Prostate gland (tissue), 2 donors: ENCODE measurements around the gene SNAPC4.

Experiments used
- CTCF ChIP-seq, 4 experiments: fragments of 200-600 bp in 2 of 4; fragments of 450-650 bp in 2 of 4; sonication (generic) in 2 of 4; IDR thresholded peaks; 1 replicate in 3 of 4; 2 replicates in 1 of 4; pipeline ENCODE4 v1.5.1; 2016 to 2019; ENCODE audit warnings: antibody characterized with exemption in 4 of 4, mild to moderate bottlenecking in 2 of 4, moderate library complexity in 2 of 4
- POLR2A ChIP-seq: fragments of 450-650 bp; IDR thresholded peaks from one replicate; pipeline ENCODE4 v1.6.1; 2016; ENCODE audit warnings: antibody characterized with exemption, mild to moderate bottlenecking
- POLR2AphosphoS5 ChIP-seq: sonication (generic); formaldehyde crosslinking; IDR thresholded peaks from one replicate; pipeline ENCODE4 v1.6.1; 2017; ENCODE audit warnings: antibody characterized with exemption

GRCh38 chr9:136401173-136401922, 1.4 kb upstream of the SNAPC4 start:
- TF ChIP-seq POLR2A (no peak), POLR2AphosphoS5 (no peak), CTCF (IDR thresholded peaks at IDR 0.05) (no peak)
